Measurements from ENCODE around the gene RIC1. TPM values are rescaled to one million over a fixed set of nuclear protein-coding genes. Genes with fewer than 3 reads are reported as not detected.

RIC1 gene
- polyA plus RNA-seq, 1 of the 3 experiments (the other 2 are of a cell fraction) = 21.9 TPM

- DNase-seq = no peak
- WGBS (ENCODE audit: low lambda C conversion rate) = 16% methylated on average over 3 of the region's 3 CpGs
- Histone ChIP-seq H3K4me2 (no peak overlapping the region), H2AFZ (ENCODE audit: low read depth) (no peak overlapping the region), H3K4me1 (ENCODE audit: control insufficient read depth in 1 of 2, insufficient read depth in 2 of 2, low read depth in 1 of 2, low read length in 1 of 2) (peaks cover 0 to 8% of the 10 kb centered on the region in 2 experiments; a peak in 1 of 4 replicates), H4K20me1 (ENCODE audit: insufficient read depth) (no peaks in the 10 kb centered on the region), H3K27me3 (ENCODE audit: insufficient read depth) (no peaks in the 10 kb centered on the region), H3K9me3 (no peaks in the 10 kb centered on the region), H3K27ac (ENCODE audit: low read depth in 2 of 2, low read length in 1 of 2) (peak overlapping the region in 1 of 2 experiments; percentile 73; a peak in 2 of 4 replicates), H3F3A (replicated peaks; ENCODE audit: insufficient read depth) (peaks cover 26% of the 10 kb centered on the region), H3K4me3 (ENCODE audit: low read depth in 2 of 2, low read length in 1 of 2) (no peak overlapping the region), H3K36me3 (replicated peaks in 1 of 2; ENCODE audit: control insufficient read depth in 1 of 2, insufficient read depth in 2 of 2, low read length in 1 of 2) (peaks cover 0 to 13% of the 10 kb centered on the region in 2 experiments), H3K9me2 (no peaks in the 10 kb centered on the region), H3K9ac (no peak overlapping the region), H3K79me2 (ENCODE audit: insufficient read depth) (peaks cover 60% of the 10 kb centered on the region)
- ChIA-PET POLR2A (no interaction called here), CTCF (interaction anchor here (2.4 kb wide), 1 partner anchor 22 kb away, joined by 8 read pairs; no protein-coding TSS in a partner anchor)
- TF ChIP-seq EZH2phosphoT487 (IDR thresholded peaks at IDR 0.05; ENCODE audit: borderline replicate concordance, low read depth) (no peak), TAF1 (IDR thresholded peaks at IDR 0.05; ENCODE audit: borderline replicate concordance, low read depth, low read length) (no peak), JUND (IDR thresholded peaks at IDR 0.05) (peak; percentile 84), TEAD4 (IDR thresholded peaks at IDR 0.05; ENCODE audit: borderline replicate concordance, insufficient read depth) (peak; percentile 66; the same call in 1 of the 2 replicates), RAD21 (IDR thresholded peaks at IDR 0.05; ENCODE audit: low read length) (no peak), GATA2 (CRISPR knock-in tag; IDR thresholded peaks at IDR 0.05) (no peak), MEF2A (IDR thresholded peaks at IDR 0.05; ENCODE audit: borderline replicate concordance, low read depth) (peak; percentile 79), YY1 (IDR thresholded peaks at IDR 0.05; ENCODE audit: low read depth) (no peak), FOXM1 (IDR thresholded peaks at IDR 0.05; ENCODE audit: low read depth) (no peak), RXRA (IDR thresholded peaks at IDR 0.05; ENCODE audit: borderline replicate concordance, low read depth) (peak; percentile 62; the same call in 1 of the 2 replicates), ELF1 (IDR thresholded peaks at IDR 0.05) (no peak), FOXJ3 (CRISPR knock-in tag; IDR thresholded peaks at IDR 0.05) (no peak), FOSL2 (IDR thresholded peaks at IDR 0.05; ENCODE audit: borderline replicate concordance, low read depth) (peak; percentile 80), EP300 (IDR thresholded peaks at IDR 0.05; ENCODE audit: borderline replicate concordance in 1 of 2, low read depth in 1 of 2, low read length in 1 of 2) (peak in 1 of 2 experiments; percentile 57; a peak in 1 of 4 replicates), GABPA (IDR thresholded peaks at IDR 0.05; ENCODE audit: low read depth) (no peak), POLR2AphosphoS5 (IDR thresholded peaks at IDR 0.05; ENCODE audit: low read depth, low read length) (no peak), SIN3A (IDR thresholded peaks at IDR 0.05; ENCODE audit: borderline replicate concordance, low read depth, low read length) (no peak), RCOR1 (IDR thresholded peaks at IDR 0.05; ENCODE audit: low read length) (no peak), SMC3 (IDR thresholded peaks at IDR 0.05; ENCODE audit: low read depth, low read length) (no peak), MXI1 (IDR thresholded peaks at IDR 0.05; ENCODE audit: low read depth, low read length) (no peak), TCF12 (IDR thresholded peaks at IDR 0.05) (peak; percentile 69), NRF1 (IDR thresholded peaks at IDR 0.05; ENCODE audit: low read depth, low read length) (no peak), CHD2 (IDR thresholded peaks at IDR 0.05; ENCODE audit: low read length, partially characterized antibody) (no peak)
- TF ChIP-seq, protein P1, sequence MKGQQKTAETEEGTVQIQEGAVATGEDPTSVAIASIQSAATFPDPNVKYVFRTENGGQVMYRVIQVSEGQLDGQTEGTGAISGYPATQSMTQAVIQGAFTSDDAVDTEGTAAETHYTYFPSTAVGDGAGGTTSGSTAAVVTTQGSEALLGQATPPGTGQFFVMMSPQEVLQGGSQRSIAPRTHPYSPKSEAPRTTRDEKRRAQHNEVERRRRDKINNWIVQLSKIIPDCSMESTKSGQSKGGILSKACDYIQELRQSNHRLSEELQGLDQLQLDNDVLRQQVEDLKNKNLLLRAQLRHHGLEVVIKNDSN (IDR thresholded peaks at IDR 0.05; ENCODE audit: borderline replicate concordance, low read depth) = no peak
- TF ChIP-seq, protein P2, sequence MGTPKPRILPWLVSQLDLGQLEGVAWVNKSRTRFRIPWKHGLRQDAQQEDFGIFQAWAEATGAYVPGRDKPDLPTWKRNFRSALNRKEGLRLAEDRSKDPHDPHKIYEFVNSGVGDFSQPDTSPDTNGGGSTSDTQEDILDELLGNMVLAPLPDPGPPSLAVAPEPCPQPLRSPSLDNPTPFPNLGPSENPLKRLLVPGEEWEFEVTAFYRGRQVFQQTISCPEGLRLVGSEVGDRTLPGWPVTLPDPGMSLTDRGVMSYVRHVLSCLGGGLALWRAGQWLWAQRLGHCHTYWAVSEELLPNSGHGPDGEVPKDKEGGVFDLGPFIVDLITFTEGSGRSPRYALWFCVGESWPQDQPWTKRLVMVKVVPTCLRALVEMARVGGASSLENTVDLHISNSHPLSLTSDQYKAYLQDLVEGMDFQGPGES (IDR thresholded peaks at IDR 0.05; ENCODE audit: low read depth, low read length) = no peak
- TF ChIP-seq, protein P3, sequence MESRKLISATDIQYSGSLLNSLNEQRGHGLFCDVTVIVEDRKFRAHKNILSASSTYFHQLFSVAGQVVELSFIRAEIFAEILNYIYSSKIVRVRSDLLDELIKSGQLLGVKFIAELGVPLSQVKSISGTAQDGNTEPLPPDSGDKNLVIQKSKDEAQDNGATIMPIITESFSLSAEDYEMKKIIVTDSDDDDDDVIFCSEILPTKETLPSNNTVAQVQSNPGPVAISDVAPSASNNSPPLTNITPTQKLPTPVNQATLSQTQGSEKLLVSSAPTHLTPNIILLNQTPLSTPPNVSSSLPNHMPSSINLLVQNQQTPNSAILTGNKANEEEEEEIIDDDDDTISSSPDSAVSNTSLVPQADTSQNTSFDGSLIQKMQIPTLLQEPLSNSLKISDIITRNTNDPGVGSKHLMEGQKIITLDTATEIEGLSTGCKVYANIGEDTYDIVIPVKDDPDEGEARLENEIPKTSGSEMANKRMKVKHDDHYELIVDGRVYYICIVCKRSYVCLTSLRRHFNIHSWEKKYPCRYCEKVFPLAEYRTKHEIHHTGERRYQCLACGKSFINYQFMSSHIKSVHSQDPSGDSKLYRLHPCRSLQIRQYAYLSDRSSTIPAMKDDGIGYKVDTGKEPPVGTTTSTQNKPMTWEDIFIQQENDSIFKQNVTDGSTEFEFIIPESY (IDR thresholded peaks at IDR 0.05; ENCODE audit: borderline replicate concordance, low read depth) = no peak
- TF ChIP-seq, protein P4, sequence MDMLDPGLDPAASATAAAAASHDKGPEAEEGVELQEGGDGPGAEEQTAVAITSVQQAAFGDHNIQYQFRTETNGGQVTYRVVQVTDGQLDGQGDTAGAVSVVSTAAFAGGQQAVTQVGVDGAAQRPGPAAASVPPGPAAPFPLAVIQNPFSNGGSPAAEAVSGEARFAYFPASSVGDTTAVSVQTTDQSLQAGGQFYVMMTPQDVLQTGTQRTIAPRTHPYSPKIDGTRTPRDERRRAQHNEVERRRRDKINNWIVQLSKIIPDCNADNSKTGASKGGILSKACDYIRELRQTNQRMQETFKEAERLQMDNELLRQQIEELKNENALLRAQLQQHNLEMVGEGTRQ (IDR thresholded peaks at IDR 0.05; ENCODE audit: borderline replicate concordance, low read depth, low read length) = no peak
- TF ChIP-seq, protein P5, sequence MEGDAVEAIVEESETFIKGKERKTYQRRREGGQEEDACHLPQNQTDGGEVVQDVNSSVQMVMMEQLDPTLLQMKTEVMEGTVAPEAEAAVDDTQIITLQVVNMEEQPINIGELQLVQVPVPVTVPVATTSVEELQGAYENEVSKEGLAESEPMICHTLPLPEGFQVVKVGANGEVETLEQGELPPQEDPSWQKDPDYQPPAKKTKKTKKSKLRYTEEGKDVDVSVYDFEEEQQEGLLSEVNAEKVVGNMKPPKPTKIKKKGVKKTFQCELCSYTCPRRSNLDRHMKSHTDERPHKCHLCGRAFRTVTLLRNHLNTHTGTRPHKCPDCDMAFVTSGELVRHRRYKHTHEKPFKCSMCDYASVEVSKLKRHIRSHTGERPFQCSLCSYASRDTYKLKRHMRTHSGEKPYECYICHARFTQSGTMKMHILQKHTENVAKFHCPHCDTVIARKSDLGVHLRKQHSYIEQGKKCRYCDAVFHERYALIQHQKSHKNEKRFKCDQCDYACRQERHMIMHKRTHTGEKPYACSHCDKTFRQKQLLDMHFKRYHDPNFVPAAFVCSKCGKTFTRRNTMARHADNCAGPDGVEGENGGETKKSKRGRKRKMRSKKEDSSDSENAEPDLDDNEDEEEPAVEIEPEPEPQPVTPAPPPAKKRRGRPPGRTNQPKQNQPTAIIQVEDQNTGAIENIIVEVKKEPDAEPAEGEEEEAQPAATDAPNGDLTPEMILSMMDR (IDR thresholded peaks at IDR 0.05) = no peak
- TF ChIP-seq, protein P6, sequence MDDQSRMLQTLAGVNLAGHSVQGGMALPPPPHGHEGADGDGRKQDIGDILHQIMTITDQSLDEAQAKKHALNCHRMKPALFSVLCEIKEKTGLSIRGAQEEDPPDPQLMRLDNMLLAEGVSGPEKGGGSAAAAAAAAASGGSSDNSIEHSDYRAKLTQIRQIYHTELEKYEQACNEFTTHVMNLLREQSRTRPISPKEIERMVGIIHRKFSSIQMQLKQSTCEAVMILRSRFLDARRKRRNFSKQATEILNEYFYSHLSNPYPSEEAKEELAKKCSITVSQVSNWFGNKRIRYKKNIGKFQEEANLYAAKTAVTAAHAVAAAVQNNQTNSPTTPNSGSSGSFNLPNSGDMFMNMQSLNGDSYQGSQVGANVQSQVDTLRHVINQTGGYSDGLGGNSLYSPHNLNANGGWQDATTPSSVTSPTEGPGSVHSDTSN (IDR thresholded peaks at IDR 0.05) = peak; percentile 37
Measured at GRCh38 chr9:5622016-5622415, 6.9 kb upstream of the RIC1 start.

Data from SK-N-SH (cell line).